RWPE2 (cell line): ENCODE results near the gene ATP6V1B1.

Source experiments
- ATAC-seq: fragments of 200-7000 bp; cut with Tn5 transposase; 3 replicates; pipeline ENCODE4 v1.9.1; 2021; ENCODE audit warnings: low read depth
- DNase-seq: peaks from one replicate; pipeline ENCODE4 v3.0.0-alpha.2; 2020; ENCODE audit warnings: low spot score
- H3K27ac ChIP-seq: fragments of 450-650 bp; 2 replicates; pipeline ENCODE4 v1.5.1; 2017; ENCODE audit warnings: mild to moderate bottlenecking; ENCODE audit not compliant: poor library complexity, severe bottlenecking
- H3K27me3 ChIP-seq: fragments of 250-450 bp; sonication (Bioruptor Pico); 2 replicates; pipeline ENCODE4 v1.5.1; 2021; ENCODE audit warnings: mild to moderate bottlenecking, moderate library complexity; ENCODE audit not compliant: insufficient read depth, poor library complexity, severe bottlenecking
- H3K36me3 ChIP-seq: fragments of 250-450 bp; sonication (Bioruptor Pico); 2 replicates; pipeline ENCODE4 v1.5.1; 2020; ENCODE audit warnings: low read depth, mild to moderate bottlenecking, moderate library complexity
- H3K4me1 ChIP-seq: fragments of 250-450 bp; sonication (Bioruptor Pico); 2 replicates; pipeline ENCODE4 v1.5.1; 2021; ENCODE audit warnings: mild to moderate bottlenecking, moderate library complexity; ENCODE audit not compliant: insufficient read depth, poor library complexity, severe bottlenecking
- H3K4me3 ChIP-seq: fragments of 250-450 bp; sonication (Bioruptor Pico); 2 replicates; pipeline ENCODE4 v1.5.1; 2021; ENCODE audit warnings: mild to moderate bottlenecking, moderate library complexity; ENCODE audit not compliant: severe bottlenecking
- H3K9me3 ChIP-seq: fragments of 250-450 bp; sonication (Bioruptor Pico); 2 replicates; pipeline ENCODE4 v1.5.1; 2021; ENCODE audit warnings: mild to moderate bottlenecking, moderate library complexity; ENCODE audit not compliant: severe bottlenecking
- TF ChIP-seq, protein P1 (sequence below): fragments of 450-650 bp; IDR thresholded peaks from one replicate; pipeline ENCODE4 v1.5.1; 2017; ENCODE audit warnings: mild to moderate bottlenecking, moderate library complexity; ENCODE audit not compliant: poor library complexity, severe bottlenecking

The ATP6V1B1 gene

DNA sequence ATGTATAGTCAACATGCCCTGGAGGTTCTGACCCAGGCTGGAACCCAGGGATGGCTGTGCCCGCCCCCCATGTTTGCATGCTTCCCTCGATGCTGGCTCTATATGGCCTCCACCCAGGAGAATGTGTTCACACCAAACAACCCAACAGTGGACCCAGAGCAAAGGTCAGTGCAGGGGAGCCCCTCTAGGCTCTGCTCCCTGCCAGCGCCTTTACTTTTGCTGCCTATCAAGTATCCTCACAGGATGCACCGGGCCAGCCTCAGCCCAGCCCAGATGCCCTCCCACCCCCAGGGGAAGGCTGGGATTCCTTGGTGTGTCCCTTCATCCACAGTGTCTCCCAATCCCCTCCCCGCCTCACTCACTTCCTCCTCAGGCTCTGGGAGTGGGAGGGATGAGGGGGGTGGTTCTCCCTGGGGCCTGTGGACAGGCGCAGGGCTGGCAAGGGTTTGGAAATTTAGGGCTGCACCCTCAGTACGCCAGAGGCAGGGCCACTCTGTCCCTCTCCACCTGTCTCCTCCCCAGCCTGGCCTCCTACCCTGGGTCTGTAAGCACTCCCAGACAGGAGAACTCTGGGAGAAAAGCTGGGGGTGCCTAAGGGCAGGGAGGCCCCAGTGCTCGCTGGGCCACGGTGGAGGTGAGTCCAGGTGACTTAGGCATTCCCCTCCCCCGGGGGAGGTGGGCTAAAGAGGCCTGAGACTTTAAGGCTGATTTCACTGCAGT is 2.3 kb downstream of the ATP6V1B1 start:
- no peaks in the 10 kb centered on the region for H3K36me3 ChIP-seq
- no peaks in the 10 kb centered on the region for H3K9me3 ChIP-seq
- TF ChIP-seq, protein P1, sequence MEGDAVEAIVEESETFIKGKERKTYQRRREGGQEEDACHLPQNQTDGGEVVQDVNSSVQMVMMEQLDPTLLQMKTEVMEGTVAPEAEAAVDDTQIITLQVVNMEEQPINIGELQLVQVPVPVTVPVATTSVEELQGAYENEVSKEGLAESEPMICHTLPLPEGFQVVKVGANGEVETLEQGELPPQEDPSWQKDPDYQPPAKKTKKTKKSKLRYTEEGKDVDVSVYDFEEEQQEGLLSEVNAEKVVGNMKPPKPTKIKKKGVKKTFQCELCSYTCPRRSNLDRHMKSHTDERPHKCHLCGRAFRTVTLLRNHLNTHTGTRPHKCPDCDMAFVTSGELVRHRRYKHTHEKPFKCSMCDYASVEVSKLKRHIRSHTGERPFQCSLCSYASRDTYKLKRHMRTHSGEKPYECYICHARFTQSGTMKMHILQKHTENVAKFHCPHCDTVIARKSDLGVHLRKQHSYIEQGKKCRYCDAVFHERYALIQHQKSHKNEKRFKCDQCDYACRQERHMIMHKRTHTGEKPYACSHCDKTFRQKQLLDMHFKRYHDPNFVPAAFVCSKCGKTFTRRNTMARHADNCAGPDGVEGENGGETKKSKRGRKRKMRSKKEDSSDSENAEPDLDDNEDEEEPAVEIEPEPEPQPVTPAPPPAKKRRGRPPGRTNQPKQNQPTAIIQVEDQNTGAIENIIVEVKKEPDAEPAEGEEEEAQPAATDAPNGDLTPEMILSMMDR, result no peak
- ATAC-seq (no peak), DNase-seq (no peak)
- no peaks in the 10 kb centered on the region for H3K4me1 ChIP-seq
- H3K4me3 ChIP-seq, result no peak overlapping the region
- no peak overlapping the region for H3K27ac ChIP-seq
- no peaks in the 10 kb centered on the region for H3K27me3 ChIP-seq

DNA sequence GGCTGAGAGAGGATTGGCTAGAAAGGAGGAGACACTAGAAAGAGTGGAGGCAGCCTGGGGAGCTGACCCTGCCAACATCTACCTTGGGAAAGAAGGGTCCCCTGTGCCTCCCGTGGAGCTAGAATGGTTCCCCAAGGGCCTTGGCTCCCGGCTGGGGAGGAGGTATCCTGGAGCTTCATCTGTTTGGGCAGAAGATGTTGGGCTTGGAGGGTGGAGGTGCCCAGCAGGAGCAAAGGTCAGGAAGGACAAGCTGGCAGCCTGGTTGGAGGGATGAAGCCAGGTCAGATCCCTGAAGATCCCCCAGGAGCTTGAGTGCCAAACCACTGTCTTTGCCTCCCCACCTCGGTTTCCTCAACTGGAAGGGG is 2.9 kb downstream of the ATP6V1B1 start:
- Histone ChIP-seq H3K36me3 (no peaks in the 10 kb centered on the region), H3K4me1 (no peaks in the 10 kb centered on the region), H3K4me3 (no peak overlapping the region), H3K27ac (no peak overlapping the region), H3K9me3 (no peaks in the 10 kb centered on the region), H3K27me3 (no peaks in the 10 kb centered on the region)
- TF ChIP-seq, protein P1, result no peak
- ATAC-seq, result no peak
- no peak for DNase-seq

DNA sequence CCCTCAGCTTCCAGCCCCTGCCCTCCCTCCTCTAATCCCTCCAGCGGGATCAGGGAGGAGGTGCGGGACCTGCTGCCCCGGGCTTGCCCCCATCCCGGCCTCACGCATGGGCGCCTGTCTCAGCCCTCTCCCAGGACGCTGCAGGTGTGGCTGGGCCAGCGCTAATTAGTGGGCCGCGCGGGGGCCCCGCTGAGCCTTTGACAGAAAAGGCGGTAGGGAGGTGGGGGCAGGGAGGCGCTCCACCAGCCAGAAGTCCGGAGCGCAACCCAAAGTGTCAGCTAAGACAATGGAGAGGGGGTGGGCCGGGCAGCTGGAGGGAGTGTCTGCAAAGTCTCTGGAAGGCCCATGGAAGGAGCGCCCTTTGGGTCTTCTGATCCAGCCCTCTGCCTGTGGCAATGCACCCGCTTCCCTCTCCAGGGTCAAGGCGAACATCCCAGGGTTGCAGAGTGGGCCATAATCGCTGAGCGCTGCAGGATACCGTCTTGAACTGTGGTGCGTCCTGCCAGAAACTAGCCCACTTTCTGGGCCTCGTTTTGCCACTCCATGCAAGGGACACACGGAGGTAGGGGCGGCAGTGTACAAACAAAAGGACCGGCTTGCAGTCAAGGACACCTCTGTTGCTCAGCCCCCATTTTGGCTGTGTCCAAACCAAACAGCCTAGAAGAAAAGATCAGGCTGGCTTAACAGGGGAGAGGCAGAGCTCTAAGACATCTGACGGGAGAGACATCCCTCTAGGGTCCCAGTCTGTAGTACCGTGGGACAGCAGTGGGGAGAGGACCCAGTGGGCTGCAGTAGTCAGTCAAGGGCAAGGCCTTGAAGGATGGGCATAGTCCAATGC is 3.5 kb downstream of the ATP6V1B1 start:
- ATAC-seq (no peak), DNase-seq (no peak)
- H3K9me3 ChIP-seq, result no peaks in the 10 kb centered on the region
- H3K27me3 ChIP-seq, result no peaks in the 10 kb centered on the region
- H3K27ac ChIP-seq, result no peak overlapping the region
- H3K36me3 ChIP-seq, result no peaks in the 10 kb centered on the region
- TF ChIP-seq, protein P1, result no peak
- no peak overlapping the region for H3K4me3 ChIP-seq
- H3K4me1 ChIP-seq, result no peaks in the 10 kb centered on the region

DNA sequence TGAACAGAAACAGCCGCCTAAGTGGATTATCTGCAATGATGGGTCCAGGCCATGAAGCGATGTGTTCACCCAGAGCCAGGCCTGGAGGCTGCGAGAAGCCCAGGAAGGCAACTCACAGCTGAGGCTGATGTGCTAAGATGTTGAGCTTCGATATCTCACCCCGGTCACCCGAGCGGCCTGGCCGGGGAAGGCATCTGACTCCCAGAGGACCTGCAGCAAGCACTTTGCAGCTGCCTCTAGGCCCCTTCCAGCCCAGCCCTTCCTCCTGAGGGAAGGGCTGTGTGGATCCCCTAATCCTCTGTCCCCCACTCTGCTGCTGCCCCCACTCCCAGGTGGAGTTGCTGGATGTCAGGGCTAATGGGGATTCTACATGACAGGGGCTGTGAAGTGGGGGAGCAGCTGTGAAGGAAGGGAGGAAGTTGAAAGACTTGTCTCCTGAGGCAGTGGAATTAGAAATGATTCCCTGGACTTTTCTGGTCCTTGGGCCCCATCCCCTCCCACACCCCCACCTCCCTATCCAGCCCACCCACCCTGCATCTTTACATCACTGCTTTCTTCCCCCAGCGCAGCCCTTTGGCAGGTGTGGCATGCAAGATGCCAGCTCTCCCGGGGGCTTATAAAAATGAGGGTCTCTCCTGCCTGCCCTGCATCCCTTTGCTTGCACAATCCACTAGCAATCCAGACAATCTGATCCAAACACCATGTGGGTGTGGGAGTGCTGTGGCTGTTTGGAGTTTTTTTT is 4.3 kb downstream of the ATP6V1B1 start:
- TF ChIP-seq, protein P1, result no peak
- no peak overlapping the region for H3K4me3 ChIP-seq
- no peaks in the 10 kb centered on the region for H3K4me1 ChIP-seq
- no peaks in the 10 kb centered on the region for H3K9me3 ChIP-seq
- H3K27me3 ChIP-seq, result no peaks in the 10 kb centered on the region
- H3K36me3 ChIP-seq, result no peaks in the 10 kb centered on the region
- DNase-seq (no peak), ATAC-seq (no peak)
- H3K27ac ChIP-seq, result no peak overlapping the region
